Right lobe of liver (tissue), 6 donors: ENCODE results near the gene WDPCP. TPM values are rescaled to one million over a fixed set of nuclear protein-coding genes. Genes with fewer than 3 reads are reported as not detected.

Experiments used
- ATAC-seq, 4 donors: fragments of 200-7000 bp; cut with Tn5 transposase; one replicate each; pipeline ENCODE4 v1.9.1; 2020; ENCODE audit warnings: mild to moderate bottlenecking in 4 of 4, moderate library complexity in 4 of 4
- DNase-seq, 3 donors: peaks; one replicate each; pipeline ENCODE4 v3.0.0-alpha.2; 2020
- H3K27ac ChIP-seq, 3 donors: fragments of 200-600 bp; one replicate each; pipeline ENCODE4 v1.8.0; 2022
- H3K27me3 ChIP-seq, 2 donors: fragments of 200-600 bp; one replicate each; pipeline ENCODE4 v1.8.0; 2022
- H3K36me3 ChIP-seq, 4 donors: fragments of 200-600 bp; sonication (generic) in 1 of 4; one replicate each; pipeline versions ENCODE4 v1.5.1 to v1.8.0; 2017 to 2022; ENCODE audit warnings: control low read depth in 1 of 4
- H3K4me1 ChIP-seq, 4 donors: fragments of 200-600 bp; sonication (generic) in 1 of 4; one replicate each; pipeline versions ENCODE4 v1.5.1 to v1.8.0; 2017 to 2022; ENCODE audit warnings: control low read depth in 1 of 4
- H3K4me3 ChIP-seq, 3 donors: fragments of 200-600 bp; one replicate each; pipeline ENCODE4 v1.8.0; 2022
- H3K9me3 ChIP-seq, 4 donors: fragments of 200-600 bp; sonication (generic) in 1 of 4; one replicate each; pipeline versions ENCODE4 v1.5.1 to v1.8.0; 2017 to 2022; ENCODE audit warnings: control low read depth in 1 of 4
- POLR2A ChIP-seq: fragments of 450-650 bp; IDR thresholded peaks from one replicate; pipeline ENCODE4 v1.6.1; 2017; ENCODE audit warnings: antibody characterized with exemption, mild to moderate bottlenecking
- WGBS: methylation state at CpG from one replicate; pipeline ENCODE4 v1.1.6; 2018; ENCODE audit warnings: low coverage, low lambda C conversion rate; ENCODE audit not compliant: insufficient coverage; ENCODE audit errors: missing lambda C conversion rate; 5-methylcytosine and 5-hydroxymethylcytosine counted together
- intact Hi-C, 2 donors: fragments of 100-400 bp; cut with DNase I; formaldehyde crosslinking; loops; one replicate each; pipeline versions ENCODE4 v1.11.2 to v1.14.1; 2022
- total RNA-seq, 6 experiments: library from RNA; depleted of rRNA in 2 of 6; stranded (reverse); fragments of >200 nt in 2 of 6; fragmentation: NEBNext Ultra II Directional in 3 of 6; extraction: Animal tissue kit (Norgen Biotek cat#: 25700) in 3 of 6; gene quantifications; one replicate each; pipeline versions ENCODE4 v1.1.0 to v1.2.4, GENCODE V29; 2016 to 2023
- TF ChIP-seq, protein P1 (sequence below), 4 donors: fragments of 200-600 bp in 3 of 4; fragments of 450-650 bp in 1 of 4; IDR thresholded peaks; one replicate each; pipeline versions ENCODE4 v1.5.1 to v1.8.0; 2016 to 2022; ENCODE audit warnings: antibody characterized with exemption in 4 of 4, mild to moderate bottlenecking in 2 of 4
- donor health status: DM: no; HTN: yes; CAD: no.
- donor health status: DM: no; HTN: no; CAD: no.
- donor health status: DM: no; HTN: no; CAD: no.
- donor health status: DM: no; HTN: yes; CAD: no.
- donor health status: DM: no; HTN: yes; CAD: no.

The WDPCP gene
- total RNA-seq, 6 experiments from 2014 or later, result 2.7 to 4.4 (median 3.0) TPM

DNA sequence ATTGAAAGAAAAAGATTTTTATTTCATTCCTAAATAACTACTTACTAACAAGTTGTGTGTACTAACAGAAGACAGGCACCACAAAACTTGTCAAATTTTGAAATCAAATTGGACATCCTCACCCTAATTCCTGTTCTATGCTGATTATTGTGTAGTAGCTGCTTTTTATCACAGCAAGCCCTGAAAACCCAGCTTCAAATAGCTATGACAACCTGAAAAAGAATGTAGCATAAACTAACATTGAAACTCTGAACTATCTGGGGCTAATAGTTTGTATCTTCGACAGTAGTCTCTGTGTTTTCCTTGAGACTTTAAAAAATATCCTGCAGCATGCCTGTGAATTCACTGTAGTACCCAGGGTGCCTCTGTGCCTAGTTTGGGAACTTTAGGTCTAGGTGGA lies 122.6 kb downstream of the WDPCP start:
- 100% methylated on average over 1 of the region's 1 CpG for WGBS
- intact Hi-C loops, result no loop called here
- TF ChIP-seq, protein P1, sequence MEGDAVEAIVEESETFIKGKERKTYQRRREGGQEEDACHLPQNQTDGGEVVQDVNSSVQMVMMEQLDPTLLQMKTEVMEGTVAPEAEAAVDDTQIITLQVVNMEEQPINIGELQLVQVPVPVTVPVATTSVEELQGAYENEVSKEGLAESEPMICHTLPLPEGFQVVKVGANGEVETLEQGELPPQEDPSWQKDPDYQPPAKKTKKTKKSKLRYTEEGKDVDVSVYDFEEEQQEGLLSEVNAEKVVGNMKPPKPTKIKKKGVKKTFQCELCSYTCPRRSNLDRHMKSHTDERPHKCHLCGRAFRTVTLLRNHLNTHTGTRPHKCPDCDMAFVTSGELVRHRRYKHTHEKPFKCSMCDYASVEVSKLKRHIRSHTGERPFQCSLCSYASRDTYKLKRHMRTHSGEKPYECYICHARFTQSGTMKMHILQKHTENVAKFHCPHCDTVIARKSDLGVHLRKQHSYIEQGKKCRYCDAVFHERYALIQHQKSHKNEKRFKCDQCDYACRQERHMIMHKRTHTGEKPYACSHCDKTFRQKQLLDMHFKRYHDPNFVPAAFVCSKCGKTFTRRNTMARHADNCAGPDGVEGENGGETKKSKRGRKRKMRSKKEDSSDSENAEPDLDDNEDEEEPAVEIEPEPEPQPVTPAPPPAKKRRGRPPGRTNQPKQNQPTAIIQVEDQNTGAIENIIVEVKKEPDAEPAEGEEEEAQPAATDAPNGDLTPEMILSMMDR (IDR thresholded peaks at IDR 0.05), result no peak
- no peak for TF ChIP-seq POLR2A
- Histone ChIP-seq H3K27me3 (no peaks in the 10 kb centered on the region), H3K4me3 (no peak overlapping the region), H3K36me3 (no peaks in the 10 kb centered on the region), H3K4me1 (no peaks in the 10 kb centered on the region), H3K27ac (no peak overlapping the region), H3K9me3 (no peaks in the 10 kb centered on the region)
- DNase-seq (no peak), ATAC-seq (no peak)

DNA sequence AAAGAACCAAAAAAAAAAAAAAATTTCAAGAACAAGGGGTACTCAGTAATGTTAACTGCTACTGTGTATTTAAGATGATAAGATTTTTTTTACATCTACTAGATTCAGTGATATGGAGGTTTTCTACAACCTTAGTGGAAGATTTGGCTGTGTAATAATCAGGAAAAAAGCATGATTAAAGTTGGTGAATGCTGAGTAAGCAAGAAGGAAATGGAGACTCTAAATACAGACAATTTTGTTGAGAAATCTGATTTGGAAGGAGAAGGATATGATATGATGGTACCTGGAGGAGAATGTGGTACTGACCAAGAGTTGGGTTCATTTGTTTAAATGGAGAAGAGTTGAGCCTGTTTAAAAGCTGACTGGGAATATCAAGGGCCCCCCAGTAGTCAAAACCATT lies 125.1 kb downstream of the WDPCP start:
- H3K4me3 ChIP-seq, result no peak overlapping the region
- DNase-seq, result no peak
- no peaks in the 10 kb centered on the region for H3K4me1 ChIP-seq
- no peaks in the 10 kb centered on the region for H3K27me3 ChIP-seq
- intact Hi-C loops, result no loop called here
- H3K36me3 ChIP-seq, result no peaks in the 10 kb centered on the region
- H3K9me3 ChIP-seq, result no peaks in the 10 kb centered on the region
- no peak overlapping the region for H3K27ac ChIP-seq
- no peak for ATAC-seq
- no peak for TF ChIP-seq POLR2A
- TF ChIP-seq, protein P1 (IDR thresholded peaks at IDR 0.05), result no peak

DNA sequence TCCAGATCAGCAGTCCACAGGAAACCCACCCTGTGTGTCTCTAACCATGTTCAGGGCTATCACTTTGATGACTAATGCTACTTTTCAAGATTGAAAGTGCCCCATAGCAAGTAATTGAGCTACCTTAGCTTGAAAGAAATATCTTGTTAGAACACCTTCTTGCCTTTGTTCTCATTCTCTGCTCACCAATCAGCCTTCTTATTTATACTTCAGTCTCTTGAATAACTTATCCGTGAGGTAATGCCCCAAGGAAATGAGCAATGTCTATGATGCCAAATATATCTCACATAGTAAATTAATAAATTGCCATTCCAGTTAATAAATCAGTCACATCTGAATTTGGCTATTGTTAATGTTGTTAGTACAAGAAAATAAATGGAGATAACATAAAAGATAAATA lies 141.6 kb downstream of the WDPCP start:
- H3K9me3 ChIP-seq, result no peaks in the 10 kb centered on the region
- DNase-seq, result no peak
- no peak overlapping the region for H3K27ac ChIP-seq
- 100% methylated on average over 1 of the region's 1 CpG for WGBS
- H3K36me3 ChIP-seq, result no peaks in the 10 kb centered on the region
- H3K4me1 ChIP-seq, result no peaks in the 10 kb centered on the region
- TF ChIP-seq, protein P1 (IDR thresholded peaks at IDR 0.05), result no peak
- no peak for TF ChIP-seq POLR2A
- ATAC-seq, result no peak
- no peak overlapping the region for H3K4me3 ChIP-seq
- intact Hi-C loops, result no loop called here
- H3K27me3 ChIP-seq, result no peaks in the 10 kb centered on the region

DNA sequence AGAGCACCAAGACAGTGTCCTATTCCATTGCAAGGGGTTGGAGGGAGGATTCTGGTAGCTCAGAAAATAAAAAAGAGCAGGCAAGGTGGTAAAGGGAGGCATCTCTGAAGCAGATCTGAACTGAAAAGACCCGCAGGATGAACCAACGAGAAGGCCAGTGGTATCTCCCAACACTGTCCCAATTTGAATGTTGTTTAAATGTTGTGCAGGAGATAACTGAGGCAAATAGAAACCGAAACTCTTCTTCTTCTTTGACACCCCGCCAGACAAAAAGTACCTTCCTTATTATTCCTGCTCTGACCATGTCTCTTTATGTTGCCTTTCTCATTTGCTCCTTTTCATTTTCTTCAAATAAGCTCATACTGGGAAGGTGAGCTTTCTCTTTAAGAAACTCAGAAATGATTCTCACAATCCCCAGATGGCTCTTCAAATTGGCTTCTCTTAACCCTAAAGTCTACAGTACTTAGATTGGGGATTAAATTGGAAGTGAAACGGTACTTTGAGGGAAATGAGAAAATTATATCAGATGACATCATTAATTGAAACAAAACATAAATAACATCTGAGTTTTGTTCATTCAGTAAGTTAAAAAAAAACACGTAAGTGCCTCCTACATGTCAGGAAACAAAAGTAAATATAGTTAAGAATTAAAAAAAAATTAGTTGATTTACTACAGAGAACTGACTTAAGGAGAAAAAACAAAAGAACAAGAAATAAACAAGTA lies 143.6 kb downstream of the WDPCP start:
- no peaks in the 10 kb centered on the region for H3K27me3 ChIP-seq
- ATAC-seq, result no peak
- no peak overlapping the region for H3K27ac ChIP-seq
- H3K4me1 ChIP-seq, result no peaks in the 10 kb centered on the region
- no peaks in the 10 kb centered on the region for H3K9me3 ChIP-seq
- H3K4me3 ChIP-seq, result no peak overlapping the region
- TF ChIP-seq POLR2A, result no peak
- TF ChIP-seq, protein P1 (IDR thresholded peaks at IDR 0.05), result no peak
- intact Hi-C loops, result no loop called here
- no peak for DNase-seq
- no peaks in the 10 kb centered on the region for H3K36me3 ChIP-seq
- WGBS, result 78% methylated on average over 6 of the region's 6 CpGs

DNA sequence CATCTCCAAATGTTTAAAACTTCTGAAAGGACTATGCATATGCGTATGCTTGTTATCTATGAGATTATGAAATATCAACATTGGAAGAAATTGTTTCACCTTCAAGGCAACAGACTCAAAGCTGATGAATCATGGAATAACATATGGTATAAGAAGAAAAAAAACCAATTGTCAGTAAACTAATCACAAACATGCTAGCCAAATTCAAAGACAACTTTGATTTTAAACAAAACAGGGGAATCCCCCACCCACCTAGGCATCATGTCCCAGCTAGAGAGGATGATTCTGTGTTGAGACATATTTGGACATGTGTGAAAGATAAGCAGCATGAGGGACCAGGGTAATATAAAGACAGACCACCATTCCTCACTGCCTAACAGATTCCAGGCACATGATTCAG lies 147.7 kb downstream of the WDPCP start:
- Histone ChIP-seq H3K4me1 (no peaks in the 10 kb centered on the region), H3K9me3 (no peaks in the 10 kb centered on the region), H3K27ac (no peak overlapping the region), H3K4me3 (no peak overlapping the region), H3K27me3 (no peaks in the 10 kb centered on the region), H3K36me3 (no peaks in the 10 kb centered on the region)
- TF ChIP-seq, protein P1 (IDR thresholded peaks at IDR 0.05), result no peak
- TF ChIP-seq POLR2A, result no peak
- intact Hi-C loops, result no loop called here
- no peak for ATAC-seq
- 90% methylated on average over 1 of the region's 1 CpG for WGBS
- DNase-seq, result no peak
